GM12892 (cell line): ENCODE data around the gene LIPN.

Experiments
- POLR2A ChIP-seq: IDR thresholded peaks from 2 replicates; pipeline ENCODE4 v1.6.1; 2011; ENCODE audit warnings: low read depth, low read length, control low read depth
- POLR2AphosphoS5 ChIP-seq: IDR thresholded peaks from 2 replicates; pipeline ENCODE4 v1.6.1; 2011; ENCODE audit warnings: low read depth, low read length, control low read depth

DNA sequence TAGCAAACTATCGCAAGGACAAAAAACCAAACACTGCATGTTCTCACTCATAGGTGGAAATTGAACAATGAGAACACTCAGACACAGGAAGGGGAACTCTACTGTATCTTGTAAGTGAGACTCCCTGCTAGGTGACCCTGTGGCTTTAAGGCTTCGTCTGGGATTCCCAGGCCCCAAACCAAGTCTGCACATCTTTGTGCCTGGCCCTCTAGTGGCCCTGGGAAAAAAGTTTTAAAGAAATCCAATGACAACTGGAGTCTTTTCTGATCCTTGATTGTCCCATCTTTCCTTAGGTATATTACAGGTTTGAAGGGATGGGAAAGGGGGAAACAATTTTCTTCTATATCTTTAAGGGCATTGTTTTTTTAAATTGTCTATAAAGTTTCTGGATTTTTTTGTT lies 32.1 kb downstream of the LIPN start:
- no peak for TF ChIP-seq POLR2A
- TF ChIP-seq POLR2AphosphoS5: no peak
